HepG2 (cell line): ENCODE data around the gene ANP32B. TPM values are rescaled to one million over a fixed set of nuclear protein-coding genes. Genes with fewer than 3 reads are reported as not detected.

Experiments
- BHLHE40 ChIP-seq: IDR thresholded peaks from 2 replicates; pipeline ENCODE4 v1.6.1; 2011; ENCODE audit warnings: low read length, improper control_type of control experiment
- CSRNP1 ChIP-seq: sonication (generic); formaldehyde crosslinking; IDR thresholded peaks from 2 replicates; pipeline ENCODE4 v1.8.1; 2023; ENCODE audit warnings: mild to moderate bottlenecking, missing genetic modification reagents
- ELF1 ChIP-seq: sonication (generic); formaldehyde crosslinking; IDR thresholded peaks from 2 replicates; pipeline ENCODE4 v1.4.0; 2020; ENCODE audit warnings: missing genetic modification reagents
- FIP1L1 ChIP-seq: fragments of 200-400 bp; formaldehyde crosslinking; IDR thresholded peaks from 2 replicates; pipeline ENCODE4 v1.6.1; 2018; ENCODE audit warnings: low read depth, mild to moderate bottlenecking, low read length, moderate library complexity, borderline replicate concordance; ENCODE audit not compliant: insufficient read depth
- GTF3A ChIP-seq: sonication (generic); formaldehyde crosslinking; conservative IDR thresholded peaks from 2 replicates; pipeline ENCODE4 v1.4.0; 2020; ENCODE audit warnings: mild to moderate bottlenecking, missing genetic modification reagents
- HNRNPH1 ChIP-seq: fragments of 200-400 bp; formaldehyde crosslinking; optimal IDR thresholded peaks from 2 replicates; pipeline ENCODE3; 2017; ENCODE audit warnings: mild to moderate bottlenecking, low read depth, low read length
- JUNB ChIP-seq: sonication (generic); formaldehyde crosslinking; IDR thresholded peaks from 2 replicates; pipeline ENCODE4 v1.8.0; 2022; ENCODE audit warnings: missing genetic modification reagents, mild to moderate bottlenecking, borderline replicate concordance
- MAFG ChIP-seq: sonication (generic); formaldehyde crosslinking; IDR thresholded peaks from 2 replicates; pipeline ENCODE4 v1.5.1; 2020; ENCODE audit warnings: mild to moderate bottlenecking, missing genetic modification reagents
- MTF1 ChIP-seq: sonication (generic); formaldehyde crosslinking; IDR thresholded peaks from 2 replicates; pipeline ENCODE4 v1.5.0; 2020; ENCODE audit warnings: missing genetic modification reagents
- NCOA1 ChIP-seq: sonication (generic); formaldehyde crosslinking; IDR thresholded peaks from 2 replicates; pipeline ENCODE4 v1.9.0; 2021; ENCODE audit warnings: missing genetic modification reagents
- POLR2A ChIP-seq, 2 experiments: IDR thresholded peaks; 2 replicates each; pipeline ENCODE4 v1.6.1; 2011; ENCODE audit warnings: low read depth in 2 of 2, low read length in 2 of 2, mild to moderate bottlenecking in 1 of 2, moderate library complexity in 1 of 2; ENCODE audit not compliant: insufficient read depth in 1 of 2
- RBFOX2 ChIP-seq: fragments of 200-400 bp; formaldehyde crosslinking; IDR thresholded peaks from 2 replicates; pipeline ENCODE4 v1.6.1; 2017; ENCODE audit warnings: low read depth, mild to moderate bottlenecking, low read length
- SRSF4 ChIP-seq: fragments of 200-400 bp; formaldehyde crosslinking; IDR thresholded peaks from one replicate; pipeline ENCODE4 v1.6.1; 2018; ENCODE audit warnings: mild to moderate bottlenecking, low read depth, low read length, moderate library complexity; ENCODE audit not compliant: poor library complexity, severe bottlenecking
- TARDBP ChIP-seq: sonication (generic); formaldehyde crosslinking; IDR thresholded peaks from 2 replicates; pipeline ENCODE4 v1.8.0; 2022; ENCODE audit warnings: mild to moderate bottlenecking, missing genetic modification reagents
- TOE1 ChIP-seq: sonication (generic); formaldehyde crosslinking; IDR thresholded peaks from 2 replicates; pipeline ENCODE4 v1.4.0; 2020; ENCODE audit warnings: mild to moderate bottlenecking, missing genetic modification reagents
- ZBTB10 ChIP-seq: sonication (generic); formaldehyde crosslinking; IDR thresholded peaks from 2 replicates; pipeline ENCODE4 v1.4.0; 2020; ENCODE audit warnings: missing genetic modification reagents, borderline replicate concordance
- ZBTB21 ChIP-seq: sonication (generic); formaldehyde crosslinking; IDR thresholded peaks from 2 replicates; pipeline ENCODE4 v1.4.0; 2020; ENCODE audit warnings: missing genetic modification reagents
- ZBTB25 ChIP-seq: IDR thresholded peaks from 2 replicates; pipeline ENCODE4 v1.6.1; 2018; ENCODE audit warnings: missing genetic modification reagents
- ZFYVE20 ChIP-seq: sonication (generic); formaldehyde crosslinking; IDR thresholded peaks from 2 replicates; pipeline ENCODE4 v1.8.0; 2023; ENCODE audit warnings: low read depth, mild to moderate bottlenecking, moderate library complexity, missing genetic modification reagents, borderline replicate concordance
- ZMYM4 ChIP-seq: sonication (generic); formaldehyde crosslinking; IDR thresholded peaks from 2 replicates; pipeline ENCODE4 v1.8.1; 2023; ENCODE audit warnings: mild to moderate bottlenecking, missing genetic modification reagents
- ZNF12 ChIP-seq: sonication (generic); formaldehyde crosslinking; IDR thresholded peaks from 2 replicates; pipeline ENCODE4 v1.5.0; 2020; ENCODE audit warnings: missing genetic modification reagents
- ZNF124 ChIP-seq: sonication (generic); formaldehyde crosslinking; IDR thresholded peaks from 2 replicates; pipeline ENCODE4 v1.4.0; 2020; ENCODE audit warnings: missing genetic modification reagents
- ZNF546 ChIP-seq: sonication (generic); formaldehyde crosslinking; conservative IDR thresholded peaks from 2 replicates; pipeline ENCODE4 v1.8.1; 2023; ENCODE audit warnings: mild to moderate bottlenecking, missing genetic modification reagents
- polyA plus RNA-seq, 8 experiments: library from polyadenylated mRNA; depleted of rRNA in 3 of 8; stranded (reverse) in 7 of 8; unstranded in 1 of 8; fragments of >200 nt; fragmentation: Illumina TruSeq in 4 of 8; extraction: Trizol in 4 of 8; gene quantifications; 2 replicates each; pipeline versions ENCODE4 v1.2.1 to v1.2.3, GENCODE V29; 2011 to 2016; ENCODE audit warnings: low read depth in 4 of 8, missing spikeins in 1 of 8, mixed read lengths in 1 of 8; ENCODE audit not compliant: insufficient read depth in 1 of 8
- total RNA-seq, 5 experiments: library from RNA; depleted of rRNA; stranded (reverse); fragments of >200 nt; fragmentation: Illumina TruSeq; extraction: Trizol; gene quantifications; 2 replicates each; pipeline ENCODE4 v1.2.3, GENCODE V29; 2016; ENCODE audit warnings: low read depth in 1 of 5

Gene ANP32B
- total and polyA plus RNA-seq, 2 of the 13 experiments (the other 11 are each of a cell fraction or from before 2014, with no cell fraction given): 22.1 to 37.5 TPM

- TF ChIP-seq ZNF546 (no peak), FIP1L1 (no peak), CSRNP1 (peak; percentile 57; the same call in 1 of the 2 replicates), MAFG (CRISPR knock-in tag) (no peak), ZNF12 (CRISPR knock-in tag) (no peak), TOE1 (no peak), HNRNPH1 (no peak), BHLHE40 (peak; percentile 59), MTF1 (CRISPR knock-in tag) (no peak), SRSF4 (no peak), GTF3A (CRISPR knock-in tag) (no peak), ELF1 (CRISPR knock-in tag) (peak; percentile 36; the same call in 1 of the 2 replicates), POLR2A (IDR thresholded peaks at IDR 0.05; ENCODE audit: insufficient read depth in 1 of 2, low read depth in 2 of 2, low read length in 2 of 2) (peak; percentile 17 to 55; a peak in 3 of 4 replicates), ZBTB10 (no peak; the same call in 1 of the 2 replicates), ZBTB21 (CRISPR knock-in tag) (no peak), ZMYM4 (CRISPR knock-in tag) (peak; percentile 4; the same call in 1 of the 2 replicates), NCOA1 (CRISPR knock-in tag) (0 out of 2 replicates have a peak, but pooled peaks have one; percentile 41), ZFYVE20 (CRISPR knock-in tag) (no peak), JUNB (CRISPR knock-in tag) (no peak), ZNF124 (CRISPR knock-in tag) (no peak; the same call in 1 of the 2 replicates), RBFOX2 (peak; percentile 94), TARDBP (CRISPR knock-in tag) (0 out of 2 replicates have a peak, but pooled peaks have one; percentile 19), ZBTB25 (CRISPR knock-in tag) (peak; percentile 39; the same call in 1 of the 2 replicates)
Observed at GRCh38 chr9:97982683-97983588, at the start of gene ANP32B (continued).
